NCI-H446 (cell line): Measurements from ENCODE around the gene TPCN1.
A peak's percentile ranks its signal among the peaks of the same experiment; 100 is the strongest.

Source experiments
- DNase-seq, 2 experiments: peaks; one replicate each; lab custom pipeline; 2025; lab: John Stamatoyannopoulos, UW

Gene TPCN1

DNA sequence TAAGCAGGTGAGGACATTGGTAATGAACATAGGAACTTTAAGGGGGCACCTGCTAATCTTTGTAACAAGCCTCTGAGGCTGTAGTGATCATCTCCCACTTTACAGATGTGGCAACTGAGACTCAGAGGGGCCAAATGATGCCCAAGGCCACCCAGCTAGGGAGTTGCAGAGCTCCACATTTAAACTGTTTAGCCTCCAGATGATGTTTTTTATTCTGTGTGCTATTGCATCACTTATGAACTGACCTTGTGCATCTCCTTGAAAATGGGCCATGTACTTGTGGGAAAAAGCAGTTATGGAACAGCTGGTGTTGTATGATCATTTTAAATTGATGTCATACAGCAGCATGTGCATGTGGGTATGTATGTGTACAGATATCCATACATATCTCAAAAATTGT is 41.4 kb downstream of the TPCN1 start:
- DNase-seq, result no peak

- no peak for DNase-seq
Measured at GRCh38 chr12:113263431-113263963, 42.2 kb downstream of the TPCN1 start.

GRCh38 chr12:113266106-113266895 is 45.0 kb downstream of the TPCN1 start:
- DNase-seq, result no peak

DNA sequence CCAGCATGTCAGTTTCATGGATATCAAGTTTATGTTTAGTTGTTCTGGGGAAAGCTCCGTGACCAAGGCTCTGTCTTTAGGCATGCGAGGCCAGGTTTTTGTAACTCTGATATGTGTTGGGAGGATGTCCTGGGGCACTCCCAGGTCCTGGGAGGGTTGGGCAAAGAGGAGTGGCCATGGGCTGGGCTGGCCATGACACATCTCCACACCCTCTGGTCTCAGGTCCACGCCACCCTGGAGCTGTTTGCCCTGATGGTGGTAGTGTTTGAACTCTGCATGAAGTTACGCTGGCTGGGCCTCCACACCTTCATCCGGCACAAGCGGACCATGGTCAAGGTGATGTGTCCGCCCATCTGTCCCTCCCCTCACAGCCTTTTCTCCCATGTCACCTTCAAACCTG is 46.4 kb downstream of the TPCN1 start:
- DNase-seq, result no peak

GRCh38 chr12:113268136-113268535 is 46.9 kb downstream of the TPCN1 start:
- DNase-seq, result no peak

GRCh38 chr12:113268621-113269020 is 47.4 kb downstream of the TPCN1 start:
- no peak for DNase-seq

- DNase-seq, result no peak
Measured at GRCh38 chr12:113269257-113269943, 48.1 kb downstream of the TPCN1 start.

GRCh38 chr12:113270709-113271009 is 49.4 kb downstream of the TPCN1 start:
- no peak for DNase-seq

- DNase-seq, result no peak
Measured at GRCh38 chr12:113271466-113271852, 50.2 kb downstream of the TPCN1 start.

- peak in 1 of 2 experiments; percentile 51 for DNase-seq
Measured at GRCh38 chr12:113271853-113272561, 50.7 kb downstream of the TPCN1 start.

DNA sequence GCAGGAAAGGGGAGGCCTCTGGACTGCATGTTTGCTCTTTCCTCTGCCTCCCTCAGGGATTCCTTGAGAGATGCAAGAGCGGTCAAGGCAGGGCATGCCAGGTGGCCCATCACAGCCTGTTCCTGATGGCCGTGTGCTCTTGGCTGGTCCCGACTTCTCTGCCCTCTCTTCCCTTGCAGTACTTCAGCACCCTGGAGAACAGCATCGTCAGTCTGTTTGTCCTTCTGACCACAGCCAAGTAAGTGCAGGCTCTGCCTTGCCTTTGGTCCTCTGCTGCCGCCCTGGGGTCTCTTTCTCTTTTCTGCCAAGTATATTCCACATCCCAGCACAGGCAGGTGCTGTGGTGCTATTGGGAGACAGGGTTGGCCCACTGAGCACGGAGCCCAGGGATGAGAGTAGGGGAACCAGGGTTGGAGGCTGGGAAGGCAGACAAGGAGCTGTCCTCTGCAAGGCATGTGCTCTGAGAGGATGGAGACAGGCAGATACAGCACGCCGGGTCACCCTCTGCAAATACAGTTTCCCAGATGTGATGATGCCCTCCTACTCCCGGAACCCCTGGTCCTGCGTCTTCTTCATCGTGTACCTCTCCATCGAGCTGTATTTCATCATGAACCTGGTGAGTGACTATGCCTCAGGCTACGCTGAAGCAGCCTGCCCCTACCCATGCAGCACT is 51.9 kb downstream of the TPCN1 start:
- no peak for DNase-seq

DNA sequence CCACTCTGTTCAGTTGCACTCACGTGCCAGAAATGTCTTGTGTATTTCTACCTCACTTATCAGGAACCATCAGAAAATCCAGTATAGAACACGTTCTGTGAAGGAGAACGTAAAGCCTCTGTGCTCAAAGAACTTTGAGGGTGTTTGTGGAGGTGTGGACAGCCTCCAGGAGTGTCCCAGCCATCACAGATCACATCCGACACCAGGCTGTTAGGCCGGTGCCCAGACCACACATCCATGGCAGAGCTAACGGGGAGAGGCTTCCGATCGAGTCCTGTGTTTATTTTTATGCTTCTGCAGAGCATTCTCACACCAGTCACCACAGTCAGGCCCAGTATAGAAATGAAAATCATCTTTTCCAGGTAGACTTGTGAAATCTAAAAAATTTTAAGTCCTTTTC is 53.6 kb downstream of the TPCN1 start:
- no peak for DNase-seq

- no peak for DNase-seq
Measured at GRCh38 chr12:113276306-113276705, 55.0 kb downstream of the TPCN1 start.

DNA sequence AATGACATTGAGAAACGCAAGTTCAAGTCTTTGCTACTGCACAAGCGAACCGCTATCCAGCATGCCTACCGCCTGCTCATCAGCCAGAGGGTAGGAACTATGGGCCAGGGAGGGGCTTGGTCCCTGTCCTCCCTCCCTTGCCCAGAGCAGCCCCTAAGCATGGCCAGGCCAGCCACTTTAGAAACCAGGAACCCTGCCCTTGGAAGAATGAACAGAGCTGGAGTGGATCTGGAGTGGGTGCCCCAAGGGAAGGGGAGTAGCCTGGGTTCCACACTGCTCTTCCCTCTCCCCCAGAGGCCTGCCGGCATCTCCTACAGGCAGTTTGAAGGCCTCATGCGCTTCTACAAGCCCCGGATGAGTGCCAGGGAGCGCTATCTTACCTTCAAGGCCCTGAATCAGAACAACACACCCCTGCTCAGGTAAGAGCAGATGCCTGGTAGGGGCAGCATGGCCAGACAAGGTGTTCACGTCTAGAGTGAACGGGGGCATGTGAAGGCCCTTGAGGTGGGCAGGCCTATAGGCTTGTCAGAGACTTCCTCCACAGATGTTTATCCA is 55.8 kb downstream of the TPCN1 start:
- DNase-seq, result no peak

- no peak for DNase-seq
Measured at GRCh38 chr12:113277511-113277910, 56.2 kb downstream of the TPCN1 start.

GRCh38 chr12:113278141-113278540 is 56.9 kb downstream of the TPCN1 start:
- DNase-seq, result no peak

GRCh38 chr12:113278633-113279032 is 57.4 kb downstream of the TPCN1 start:
- no peak for DNase-seq

- DNase-seq, result no peak
Measured at GRCh38 chr12:113284751-113285150, 63.5 kb downstream of the TPCN1 start.

DNA sequence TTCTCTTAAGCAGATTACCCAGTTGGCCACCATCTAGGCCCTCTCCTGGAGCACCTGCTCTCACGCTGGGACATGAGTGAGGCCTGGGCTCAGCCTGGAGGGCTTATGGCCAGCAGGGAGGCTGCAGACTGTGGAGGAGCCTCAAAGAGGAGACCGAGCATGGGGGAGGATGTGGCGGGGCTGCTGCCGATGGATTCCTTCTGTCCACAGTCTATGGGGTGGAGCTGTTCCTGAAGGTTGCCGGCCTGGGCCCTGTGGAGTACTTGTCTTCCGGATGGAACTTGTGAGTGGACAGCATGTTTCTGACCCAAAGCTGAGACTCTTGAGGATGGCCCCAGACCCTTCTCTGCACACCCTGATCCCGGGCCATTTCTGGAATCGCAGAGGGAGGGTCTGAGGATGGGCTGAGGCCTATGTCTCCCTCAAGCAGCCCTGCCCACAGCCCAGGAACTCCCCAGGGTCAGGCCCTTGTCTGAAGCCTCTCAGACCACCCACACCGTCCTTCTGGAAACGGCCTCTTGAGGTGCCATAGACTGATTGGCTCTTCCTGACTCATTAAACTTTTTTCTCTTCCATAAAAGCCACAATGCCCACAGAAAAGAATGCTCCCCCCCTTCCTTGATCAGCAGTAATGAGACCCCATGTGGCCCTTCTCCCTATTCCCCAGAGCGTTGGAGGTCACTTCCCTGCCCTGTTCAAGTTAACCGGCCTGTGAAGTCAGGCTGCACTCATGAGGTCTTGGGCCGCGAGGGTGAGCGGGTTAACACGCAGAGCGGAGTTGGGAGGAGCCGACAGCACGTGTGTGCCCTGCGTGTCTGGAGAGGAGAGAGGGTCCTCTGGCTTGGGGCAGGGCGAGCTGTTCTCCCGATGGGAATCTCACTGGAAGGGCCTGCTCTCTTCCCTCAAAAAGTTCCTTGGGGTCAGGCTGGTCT is 64.7 kb downstream of the TPCN1 start:
- DNase-seq, result no peak

GRCh38 chr12:113286712-113287111 is 65.4 kb downstream of the TPCN1 start:
- no peak for DNase-seq
